ENCODE results near the gene TNFRSF4.
A peak's percentile ranks its signal among the peaks of the same experiment; 100 is the strongest.

Gene TNFRSF4

GRCh38 chr1:1232796-1233566 lies 19.0 kb upstream of the TNFRSF4 start:
- TF ChIP-seq CTCF (IDR thresholded peaks at IDR 0.05) = no peak
- peak overlapping the region; percentile 94 to 99 for H3K4me3 ChIP-seq
- H3K9me3 ChIP-seq = no peaks in the 10 kb centered on the region
- H3K27me3 ChIP-seq = peaks cover 0 to 12% of the 10 kb centered on the region in 2 donors
- intact Hi-C loops (cut with DNase I; ENCODE audit: low total_unique reads) = loop anchor here (5.0 kb wide), 1 partner anchor 111 kb away; no protein-coding TSS in a partner anchor
- H3K27ac ChIP-seq = no peak overlapping the region
- H3K4me1 ChIP-seq = peaks cover 0 to 47% (median 34%) of the 10 kb centered on the region in 4 donors
- DNase-seq = no peak
- H3K36me3 ChIP-seq = peaks cover 7 to 34% (median 11%) of the 10 kb centered on the region in 3 donors

GRCh38 chr1:1232208-1232795 lies 18.3 kb upstream of the TNFRSF4 start, which contains the start of gene B3GALT6:
Gene B3GALT6 (plus strand): TSS chr1:1232237. CDS start chr1:1232279, 42 bp downstream.
- TF ChIP-seq CTCF (IDR thresholded peaks at IDR 0.05) = no peak
- Histone ChIP-seq H3K9me3 (no peaks in the 10 kb centered on the region), H3K27me3 (peaks cover 0 to 5% of the 10 kb centered on the region in 2 donors), H3K27ac (peak within 1 kb of the TSS; percentile 96 to 99), H3K36me3 (peaks cover 14 to 40% (median 17%) of the 10 kb centered on the region in 3 donors), H3K4me3 (peak within 1 kb of the TSS; percentile 94 to 99), H3K4me1 (peaks cover 0 to 42% (median 34%) of the 10 kb centered on the region in 4 donors)
- intact Hi-C loops (cut with DNase I; ENCODE audit: low total_unique reads) = loop anchor here (5.0 kb wide), 1 partner anchor 110 kb away; no protein-coding TSS in a partner anchor
- no peak for DNase-seq

GRCh38 chr1:1231400-1232207 lies 17.7 kb upstream of the TNFRSF4 start, which contains the start of gene SDF4:
Gene SDF4 (minus strand): TSS chr1:1232001. CDS start chr1:1228772, 3,229 bp downstream.
- DNase-seq = peak; percentile 95 to 97
- peak within 1 kb of the TSS; percentile 94 to 99 for H3K4me3 ChIP-seq
- H3K36me3 ChIP-seq = peaks cover 19 to 47% (median 24%) of the 10 kb centered on the region in 3 donors
- TF ChIP-seq CTCF (IDR thresholded peaks at IDR 0.05) = no peak
- peaks cover 0 to 42% (median 32%) of the 10 kb centered on the region in 4 donors for H3K4me1 ChIP-seq
- no peaks in the 10 kb centered on the region for H3K9me3 ChIP-seq
- intact Hi-C loops (cut with DNase I; ENCODE audit: low total_unique reads) = loop anchor here (5.0 kb wide), 1 partner anchor 109 kb away; no protein-coding TSS in a partner anchor
- H3K27ac ChIP-seq = peak within 1 kb of the TSS; percentile 96 to 99
- no peaks in the 10 kb centered on the region for H3K27me3 ChIP-seq

GRCh38 chr1:1230656-1231399 lies 16.9 kb upstream of the TNFRSF4 start:
- peak in 1 of 2 experiments; percentile 9 for TF ChIP-seq CTCF (IDR thresholded peaks at IDR 0.05)

More at GRCh38 chr1:1230656-1231399, 16.9 kb upstream of the TNFRSF4 start:
- Histone ChIP-seq H3K9me3 (no peaks in the 10 kb centered on the region), H3K27me3 (no peaks in the 10 kb centered on the region), H3K4me1 (peaks cover 0 to 42% (median 32%) of the 10 kb centered on the region in 4 donors), H3K36me3 (peaks cover 23 to 55% (median 31%) of the 10 kb centered on the region in 3 donors), H3K27ac (peak overlapping the region; percentile 96 to 99), H3K4me3 (peak overlapping the region; percentile 94 to 99)
- intact Hi-C loops (cut with DNase I; ENCODE audit: low total_unique reads) = loop anchor here (5.0 kb wide), 1 partner anchor 109 kb away; no protein-coding TSS in a partner anchor
- DNase-seq = no peak

Measured in tibial artery (tissue), 4 donors.